22Rv1 (cell line): ENCODE measurements around the gene DVL2.
A peak's percentile ranks its signal among the peaks of the same experiment; 100 is the strongest.

Experiments used
- CTCF ChIP-seq: fragments of 450-650 bp; IDR thresholded peaks from 2 replicates; pipeline ENCODE4 v1.5.1; 2017; ENCODE audit warnings: mild to moderate bottlenecking
- ZFX ChIP-seq: fragments of 450-650 bp; IDR thresholded peaks from 2 replicates; pipeline ENCODE4 v1.6.1; 2017; ENCODE audit warnings: antibody characterized with exemption, borderline replicate concordance

- TF ChIP-seq CTCF: peak; percentile 76
- TF ChIP-seq ZFX: no peak
Observed at GRCh38 chr17:7252176-7253043, 18.1 kb upstream of the DVL2 start, which contains the start of gene ELP5.
